Endodermal cell (in vitro differentiated cells): ENCODE data around the gene ATL3. TPM values are rescaled to one million over a fixed set of nuclear protein-coding genes. Genes with fewer than 3 reads are reported as not detected.

ENCODE experiments used
- DNase-seq: peaks from one replicate; pipeline ENCODE4 v3.0.0-alpha.2; 2017
- H3K27ac ChIP-seq: 2 replicates; pipeline ENCODE4 v1.5.1; 2013; ENCODE audit warnings: mild to moderate bottlenecking, low read depth, low read length, moderate library complexity
- H3K27me3 ChIP-seq: 2 replicates; pipeline ENCODE4 v1.6.1; 2013; ENCODE audit warnings: mild to moderate bottlenecking, low read length, moderate library complexity; ENCODE audit not compliant: insufficient read depth, control insufficient read depth, poor library complexity, severe bottlenecking
- H3K36me3 ChIP-seq: 2 replicates; pipeline ENCODE4 v1.7.0; 2013; ENCODE audit warnings: mild to moderate bottlenecking, low read length, moderate library complexity; ENCODE audit not compliant: control insufficient read depth, insufficient read depth
- H3K4me1 ChIP-seq: one replicate; pipeline ENCODE4 v1.7.0; 2013; ENCODE audit warnings: low read length; ENCODE audit not compliant: control insufficient read depth, insufficient read depth
- H3K4me3 ChIP-seq: 2 replicates; pipeline ENCODE4 v1.5.1; 2013; ENCODE audit warnings: mild to moderate bottlenecking, low read length, moderate library complexity
- H3K9ac ChIP-seq: 2 replicates; pipeline ENCODE4 v1.6.1; 2013; ENCODE audit warnings: mild to moderate bottlenecking, low read length, moderate library complexity; ENCODE audit not compliant: poor library complexity, severe bottlenecking; ENCODE audit errors: extremely low read depth
- H3K9me3 ChIP-seq: 2 replicates; pipeline ENCODE4 v1.6.1; 2013; ENCODE audit warnings: mild to moderate bottlenecking, low read length, moderate library complexity; ENCODE audit not compliant: control insufficient read depth
- H3K27ac Mint-ChIP-seq: 2 replicates; pipeline ENCODE4 v1.8.0; 2020; ENCODE audit warnings: mixed read lengths
- H3K27me3 Mint-ChIP-seq: 2 replicates; pipeline ENCODE4 v1.8.0; 2021; ENCODE audit warnings: mild to moderate bottlenecking, mixed read lengths; ENCODE audit not compliant: insufficient read depth
- H3K36me3 Mint-ChIP-seq: 2 replicates; pipeline ENCODE4 v1.8.0; 2020; ENCODE audit warnings: low read depth, mixed read lengths
- H3K4me1 Mint-ChIP-seq: 2 replicates; pipeline ENCODE4 v1.8.0; 2020; ENCODE audit warnings: mixed read lengths
- H3K4me3 Mint-ChIP-seq: 2 replicates; pipeline ENCODE4 v1.8.0; 2020; ENCODE audit warnings: mild to moderate bottlenecking, moderate library complexity, mixed read lengths
- H3K9me3 Mint-ChIP-seq: 2 replicates; pipeline ENCODE4 v1.8.0; 2020; ENCODE audit warnings: mild to moderate bottlenecking, mixed read lengths
- WGBS, 2 experiments: methylation state at CpG; one replicate each; pipeline versions ENCODE4 v1.1.5 to v1.1.7; 2013; ENCODE audit warnings: missing lambda C conversion rate in 2 of 2, mixed read lengths in 1 of 2; ENCODE audit not compliant: insufficient coverage in 1 of 2, insufficient read length in 1 of 2; 5-methylcytosine and 5-hydroxymethylcytosine counted together
- total RNA-seq, 2 donors: library from RNA; stranded (reverse); fragmentation: NEBNext Ultra II Directional in 1 of 2; extraction: Animal tissue kit (Norgen Biotek cat#: 25700) in 1 of 2; gene quantifications; 2 replicates in 1 of 2; 3 replicates in 1 of 2; pipeline ENCODE4 v1.2.1, GENCODE V29; 2021
- TF ChIP-seq, protein P1 (sequence below): fragments of 200-600 bp; sonication (generic); conservative IDR thresholded peaks from 2 replicates; pipeline ENCODE4 v1.5.0; 2021; ENCODE audit warnings: antibody characterized with exemption, mild to moderate bottlenecking

The ATL3 gene
- total RNA-seq, 2 donors from 2014 or later, result 33.8 to 38.0 TPM

DNA sequence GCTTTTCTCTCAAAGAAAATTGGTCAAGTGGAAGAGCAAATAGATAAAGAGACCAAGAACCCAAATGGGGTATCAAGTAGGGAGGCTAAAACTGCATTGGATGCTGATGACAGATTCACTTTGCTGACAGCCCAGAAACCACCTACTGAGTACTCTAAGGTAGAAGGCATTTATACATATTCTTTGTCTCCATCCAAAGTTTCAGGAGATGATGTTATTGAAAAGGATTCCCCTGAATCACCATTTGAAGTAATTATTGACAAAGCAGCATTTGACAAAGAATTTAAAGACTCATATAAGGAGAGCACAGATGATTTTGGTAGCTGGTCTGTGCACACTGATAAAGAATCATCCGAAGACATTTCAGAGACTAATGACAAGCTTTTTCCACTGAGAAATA, 47.8 kb upstream of the ATL3 start:
- no peak for DNase-seq
- H3K27me3 ChIP-seq, result no peaks in the 10 kb centered on the region
- no peak overlapping the region for H3K9ac ChIP-seq
- Mint-ChIP-seq H3K36me3 (peaks cover 3% of the 10 kb centered on the region), H3K27ac (no peak overlapping the region), H3K27me3 (no peaks in the 10 kb centered on the region), H3K4me1 (no peaks in the 10 kb centered on the region), H3K4me3 (no peak overlapping the region), H3K9me3 (no peaks in the 10 kb centered on the region)
- H3K27ac ChIP-seq, result no peak overlapping the region
- no peak overlapping the region for H3K4me3 ChIP-seq
- TF ChIP-seq, protein P1, sequence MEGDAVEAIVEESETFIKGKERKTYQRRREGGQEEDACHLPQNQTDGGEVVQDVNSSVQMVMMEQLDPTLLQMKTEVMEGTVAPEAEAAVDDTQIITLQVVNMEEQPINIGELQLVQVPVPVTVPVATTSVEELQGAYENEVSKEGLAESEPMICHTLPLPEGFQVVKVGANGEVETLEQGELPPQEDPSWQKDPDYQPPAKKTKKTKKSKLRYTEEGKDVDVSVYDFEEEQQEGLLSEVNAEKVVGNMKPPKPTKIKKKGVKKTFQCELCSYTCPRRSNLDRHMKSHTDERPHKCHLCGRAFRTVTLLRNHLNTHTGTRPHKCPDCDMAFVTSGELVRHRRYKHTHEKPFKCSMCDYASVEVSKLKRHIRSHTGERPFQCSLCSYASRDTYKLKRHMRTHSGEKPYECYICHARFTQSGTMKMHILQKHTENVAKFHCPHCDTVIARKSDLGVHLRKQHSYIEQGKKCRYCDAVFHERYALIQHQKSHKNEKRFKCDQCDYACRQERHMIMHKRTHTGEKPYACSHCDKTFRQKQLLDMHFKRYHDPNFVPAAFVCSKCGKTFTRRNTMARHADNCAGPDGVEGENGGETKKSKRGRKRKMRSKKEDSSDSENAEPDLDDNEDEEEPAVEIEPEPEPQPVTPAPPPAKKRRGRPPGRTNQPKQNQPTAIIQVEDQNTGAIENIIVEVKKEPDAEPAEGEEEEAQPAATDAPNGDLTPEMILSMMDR, result no peak
- 93 to 95% methylated on average over 1 of the region's 1 CpG for WGBS, 2 experiments
- H3K4me1 ChIP-seq, result no peaks in the 10 kb centered on the region
- H3K9me3 ChIP-seq, result no peaks in the 10 kb centered on the region
- peaks cover 20% of the 10 kb centered on the region for H3K36me3 ChIP-seq

DNA sequence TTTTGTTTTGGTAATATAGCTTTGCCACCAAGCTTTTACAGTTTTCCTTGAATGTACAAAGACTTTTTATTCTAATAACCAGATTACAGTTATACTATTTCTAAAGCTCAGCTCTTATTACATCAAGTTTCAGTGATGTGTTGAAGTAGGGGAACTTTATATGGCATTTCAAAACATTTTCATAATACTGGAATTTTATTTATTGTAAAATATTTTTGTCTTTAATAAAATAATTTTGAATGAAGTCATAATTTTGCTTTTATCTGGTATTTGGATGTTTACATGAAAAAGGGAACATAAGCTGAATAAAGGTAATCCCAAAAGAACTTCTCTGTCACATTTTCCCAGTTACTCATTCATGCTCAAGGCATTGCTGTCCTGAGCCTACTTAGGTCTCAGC, 44.9 kb upstream of the ATL3 start:
- peaks cover 6% of the 10 kb centered on the region for H3K36me3 Mint-ChIP-seq

GRCh38 chr11:63713766-63714165, 42.6 kb upstream of the ATL3 start:
- Mint-ChIP-seq H3K27ac (no peak overlapping the region), H3K4me3 (no peak overlapping the region), H3K4me1 (peaks cover 4% of the 10 kb centered on the region), H3K9me3 (no peaks in the 10 kb centered on the region), H3K36me3 (peaks cover 6% of the 10 kb centered on the region), H3K27me3 (no peaks in the 10 kb centered on the region)
- no peaks in the 10 kb centered on the region for H3K4me1 ChIP-seq
- H3K36me3 ChIP-seq, result peaks cover 6% of the 10 kb centered on the region
- no peak overlapping the region for H3K27ac ChIP-seq
- no peak overlapping the region for H3K9ac ChIP-seq
- no peak for DNase-seq
- H3K9me3 ChIP-seq, result no peaks in the 10 kb centered on the region
- H3K4me3 ChIP-seq, result no peak overlapping the region
- 94 to 100% methylated on average over 1 to 2 of the region's 2 CpGs for WGBS, 2 experiments
- TF ChIP-seq, protein P1, result no peak
- no peaks in the 10 kb centered on the region for H3K27me3 ChIP-seq

More for the DNA sequence above, 44.9 kb upstream of the ATL3 start:
- no peak overlapping the region for H3K9ac ChIP-seq
- H3K9me3 Mint-ChIP-seq, result no peaks in the 10 kb centered on the region
- TF ChIP-seq, protein P1, result no peak
- no peaks in the 10 kb centered on the region for H3K9me3 ChIP-seq
- H3K27me3 ChIP-seq, result no peaks in the 10 kb centered on the region
- H3K4me3 ChIP-seq, result no peak overlapping the region
- no peak for DNase-seq
- no peak overlapping the region for H3K27ac ChIP-seq
- H3K4me1 ChIP-seq, result no peaks in the 10 kb centered on the region
- no peaks in the 10 kb centered on the region for H3K27me3 Mint-ChIP-seq
- H3K4me3 Mint-ChIP-seq, result no peak overlapping the region
- peaks cover 20% of the 10 kb centered on the region for H3K36me3 ChIP-seq
- H3K27ac Mint-ChIP-seq, result no peak overlapping the region
- no peaks in the 10 kb centered on the region for H3K4me1 Mint-ChIP-seq
